Measurements from ENCODE around the gene RAD52.

DNA sequence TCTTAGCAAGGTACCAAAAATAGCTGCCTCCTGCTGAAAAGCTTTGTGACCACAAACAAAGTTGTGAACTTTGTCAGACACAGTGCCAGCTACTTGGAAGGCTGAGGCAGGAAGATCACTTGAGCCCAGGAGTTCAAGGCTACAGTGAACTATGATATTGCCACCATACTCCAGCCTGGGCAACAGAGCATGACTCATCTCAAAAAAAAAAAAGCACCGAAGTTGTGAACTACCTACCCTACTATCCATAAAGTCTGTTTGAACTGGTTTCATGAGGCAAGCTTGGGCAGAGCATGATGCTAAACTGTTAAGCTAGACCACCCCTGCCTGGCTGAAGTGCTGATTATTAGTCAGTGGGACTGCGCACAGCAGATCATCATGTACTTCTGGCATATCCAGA, 75.5 kb downstream of the RAD52 start:
- TF ChIP-seq, protein P1, sequence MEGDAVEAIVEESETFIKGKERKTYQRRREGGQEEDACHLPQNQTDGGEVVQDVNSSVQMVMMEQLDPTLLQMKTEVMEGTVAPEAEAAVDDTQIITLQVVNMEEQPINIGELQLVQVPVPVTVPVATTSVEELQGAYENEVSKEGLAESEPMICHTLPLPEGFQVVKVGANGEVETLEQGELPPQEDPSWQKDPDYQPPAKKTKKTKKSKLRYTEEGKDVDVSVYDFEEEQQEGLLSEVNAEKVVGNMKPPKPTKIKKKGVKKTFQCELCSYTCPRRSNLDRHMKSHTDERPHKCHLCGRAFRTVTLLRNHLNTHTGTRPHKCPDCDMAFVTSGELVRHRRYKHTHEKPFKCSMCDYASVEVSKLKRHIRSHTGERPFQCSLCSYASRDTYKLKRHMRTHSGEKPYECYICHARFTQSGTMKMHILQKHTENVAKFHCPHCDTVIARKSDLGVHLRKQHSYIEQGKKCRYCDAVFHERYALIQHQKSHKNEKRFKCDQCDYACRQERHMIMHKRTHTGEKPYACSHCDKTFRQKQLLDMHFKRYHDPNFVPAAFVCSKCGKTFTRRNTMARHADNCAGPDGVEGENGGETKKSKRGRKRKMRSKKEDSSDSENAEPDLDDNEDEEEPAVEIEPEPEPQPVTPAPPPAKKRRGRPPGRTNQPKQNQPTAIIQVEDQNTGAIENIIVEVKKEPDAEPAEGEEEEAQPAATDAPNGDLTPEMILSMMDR (conservative IDR thresholded peaks at IDR 0.05; ENCODE audit: low read depth, low read length), result no peak
- no peak for TF ChIP-seq EZH2phosphoT487 (IDR thresholded peaks at IDR 0.05; ENCODE audit: borderline replicate concordance, low read length)
